Progenitor cell of endocrine pancreas (in vitro differentiated cells): ENCODE data around the gene MRPL12. TPM values are rescaled to one million over a fixed set of nuclear protein-coding genes. Genes with fewer than 3 reads are reported as not detected.

Source experiments
- DNase-seq: peaks from one replicate; pipeline ENCODE4 v3.0.0; 2021; ENCODE audit warnings: low spot score; ENCODE audit not compliant: unreplicated experiment
- H3K27ac Mint-ChIP-seq: 2 replicates; pipeline ENCODE4 v1.8.0; 2021; ENCODE audit warnings: mild to moderate bottlenecking, moderate library complexity, mixed read lengths
- H3K27me3 Mint-ChIP-seq: 2 replicates; pipeline ENCODE4 v1.8.0; 2021; ENCODE audit warnings: mixed read lengths
- H3K36me3 Mint-ChIP-seq: 2 replicates; pipeline ENCODE4 v1.8.0; 2022; ENCODE audit warnings: mixed read lengths; ENCODE audit not compliant: insufficient read depth
- H3K4me1 Mint-ChIP-seq: 2 replicates; pipeline ENCODE4 v1.8.0; 2021; ENCODE audit warnings: low read depth, mixed read lengths
- H3K4me3 Mint-ChIP-seq: 2 replicates; pipeline ENCODE4 v1.8.0; 2021; ENCODE audit warnings: low read depth, mild to moderate bottlenecking, moderate library complexity, mixed read lengths
- H3K9me3 Mint-ChIP-seq: 2 replicates; pipeline ENCODE4 v1.8.0; 2021; ENCODE audit warnings: low read depth, mixed read lengths
- CTCF ChIP-seq: fragments of 200-600 bp; sonication (generic); IDR thresholded peaks from one replicate; pipeline ENCODE4 v1.5.0; 2021; ENCODE audit warnings: antibody characterized with exemption, mild to moderate bottlenecking; ENCODE audit not compliant: unreplicated experiment
- total RNA-seq: library from RNA; stranded (reverse); gene quantifications from 2 replicates; pipeline ENCODE4 v1.2.1, GENCODE V29; 2021

The MRPL12 gene
- total RNA-seq, 1 donor from 2014 or later = 63.6 TPM

GRCh38 chr17:81703747-81704654 lies 834 bp downstream of the MRPL12 start:
- peak overlapping the region; percentile 52 for H3K27ac Mint-ChIP-seq
- peak overlapping the region; percentile 93 for H3K4me3 Mint-ChIP-seq
- H3K36me3 Mint-ChIP-seq = peaks cover 11% of the 10 kb centered on the region
- DNase-seq = no peak
- no peaks in the 10 kb centered on the region for H3K9me3 Mint-ChIP-seq
- TF ChIP-seq CTCF = no peak
- H3K4me1 Mint-ChIP-seq = peaks cover 9% of the 10 kb centered on the region
- H3K27me3 Mint-ChIP-seq = no peaks in the 10 kb centered on the region

- peaks cover 12% of the 10 kb centered on the region for H3K4me1 Mint-ChIP-seq
- no peak for DNase-seq
- peak overlapping the region; percentile 56 for H3K27ac Mint-ChIP-seq
- H3K9me3 Mint-ChIP-seq = no peaks in the 10 kb centered on the region
- TF ChIP-seq CTCF = no peak
- peaks cover 11% of the 10 kb centered on the region for H3K36me3 Mint-ChIP-seq
- H3K4me3 Mint-ChIP-seq = peak overlapping the region; percentile 29
- peaks cover 2% of the 10 kb centered on the region for H3K27me3 Mint-ChIP-seq
Observed at GRCh38 chr17:81705518-81706231, 2.5 kb downstream of the MRPL12 start.

- peaks cover 7% of the 10 kb centered on the region for H3K36me3 Mint-ChIP-seq
- peaks cover 16% of the 10 kb centered on the region for H3K4me1 Mint-ChIP-seq
- DNase-seq = no peak
- peaks cover 5% of the 10 kb centered on the region for H3K27me3 Mint-ChIP-seq
- H3K27ac Mint-ChIP-seq = no peak overlapping the region
- no peak for TF ChIP-seq CTCF
- H3K4me3 Mint-ChIP-seq = no peak overlapping the region
- H3K9me3 Mint-ChIP-seq = no peaks in the 10 kb centered on the region
Observed at GRCh38 chr17:81706232-81706611, 3.1 kb downstream of the MRPL12 start.

- Mint-ChIP-seq H3K27me3 (peaks cover 5% of the 10 kb centered on the region), H3K4me1 (peaks cover 18% of the 10 kb centered on the region), H3K27ac (no peak overlapping the region), H3K4me3 (no peak overlapping the region), H3K9me3 (no peaks in the 10 kb centered on the region), H3K36me3 (peaks cover 7% of the 10 kb centered on the region)
- no peak for TF ChIP-seq CTCF
- no peak for DNase-seq
Observed at GRCh38 chr17:81706757-81707624, 3.8 kb downstream of the MRPL12 start.
